Endothelial cell of umbilical vein (primary cell): Measurements from ENCODE around the gene GHRHR.

Source experiments
- EZH2 ChIP-seq: IDR thresholded peaks from 2 replicates; pipeline ENCODE4 v1.6.1; 2012; ENCODE audit warnings: borderline replicate concordance, low read depth, mild to moderate bottlenecking, moderate library complexity, low read length, inconsistent platforms; ENCODE audit not compliant: severe bottlenecking
- FOS ChIP-seq: IDR thresholded peaks from 2 replicates; pipeline ENCODE4 v1.6.1; 2011; ENCODE audit warnings: mild to moderate bottlenecking, low read length, moderate library complexity, borderline replicate concordance; ENCODE audit not compliant: insufficient read depth
- POLR2A ChIP-seq: IDR thresholded peaks from 2 replicates; pipeline ENCODE4 v1.6.1; 2012; ENCODE audit warnings: low read depth, mild to moderate bottlenecking, control low read depth, low read length
- POLR2AphosphoS5 ChIP-seq: IDR thresholded peaks from 2 replicates; pipeline ENCODE4 v1.6.1; 2012; ENCODE audit warnings: low read depth, mild to moderate bottlenecking, control low read depth, low read length, moderate library complexity; ENCODE audit not compliant: insufficient read depth
- TF ChIP-seq, protein P1 (sequence below), 2 donors: IDR thresholded peaks; 1 replicate in 1 of 2; 2 replicates in 1 of 2; pipeline ENCODE4 v1.5.1; 2011; ENCODE audit warnings: low read length in 2 of 2, mild to moderate bottlenecking in 2 of 2, moderate library complexity in 2 of 2, control low read depth in 1 of 2, inconsistent platforms in 1 of 2, low read depth in 1 of 2; ENCODE audit not compliant: insufficient read depth in 1 of 2; ENCODE audit errors: extremely low read depth in 1 of 2
- TF ChIP-seq, protein P2 (sequence below): IDR thresholded peaks from 2 replicates; pipeline ENCODE4 v1.6.1; 2011; ENCODE audit not compliant: insufficient read depth, insufficient read length

DNA sequence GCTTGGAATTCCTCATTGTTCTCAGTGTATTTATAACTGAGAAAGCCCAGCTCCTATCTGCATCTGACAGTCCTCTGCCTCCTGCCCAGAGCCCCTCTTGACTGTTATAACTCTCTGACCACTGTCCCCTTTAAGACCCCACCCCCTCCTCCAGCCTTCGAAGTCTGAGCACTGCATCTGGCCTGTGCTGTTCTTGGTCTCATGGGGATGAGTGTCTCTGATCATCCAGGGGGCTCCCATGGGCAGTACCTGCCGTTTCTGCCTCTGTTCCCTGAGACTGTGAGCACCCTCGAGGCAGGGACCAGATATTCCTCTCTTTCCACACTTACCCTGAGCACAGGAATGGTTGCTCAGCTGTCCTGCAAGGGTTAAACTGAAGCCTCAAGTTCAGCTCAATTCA lies 7.7 kb downstream of the GHRHR start:
- no peak for TF ChIP-seq POLR2A
- TF ChIP-seq, protein P1, sequence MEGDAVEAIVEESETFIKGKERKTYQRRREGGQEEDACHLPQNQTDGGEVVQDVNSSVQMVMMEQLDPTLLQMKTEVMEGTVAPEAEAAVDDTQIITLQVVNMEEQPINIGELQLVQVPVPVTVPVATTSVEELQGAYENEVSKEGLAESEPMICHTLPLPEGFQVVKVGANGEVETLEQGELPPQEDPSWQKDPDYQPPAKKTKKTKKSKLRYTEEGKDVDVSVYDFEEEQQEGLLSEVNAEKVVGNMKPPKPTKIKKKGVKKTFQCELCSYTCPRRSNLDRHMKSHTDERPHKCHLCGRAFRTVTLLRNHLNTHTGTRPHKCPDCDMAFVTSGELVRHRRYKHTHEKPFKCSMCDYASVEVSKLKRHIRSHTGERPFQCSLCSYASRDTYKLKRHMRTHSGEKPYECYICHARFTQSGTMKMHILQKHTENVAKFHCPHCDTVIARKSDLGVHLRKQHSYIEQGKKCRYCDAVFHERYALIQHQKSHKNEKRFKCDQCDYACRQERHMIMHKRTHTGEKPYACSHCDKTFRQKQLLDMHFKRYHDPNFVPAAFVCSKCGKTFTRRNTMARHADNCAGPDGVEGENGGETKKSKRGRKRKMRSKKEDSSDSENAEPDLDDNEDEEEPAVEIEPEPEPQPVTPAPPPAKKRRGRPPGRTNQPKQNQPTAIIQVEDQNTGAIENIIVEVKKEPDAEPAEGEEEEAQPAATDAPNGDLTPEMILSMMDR (IDR thresholded peaks at IDR 0.05; ENCODE audit: extremely low read depth in 1 of 2, insufficient read depth in 1 of 2, low read depth in 1 of 2, low read length in 2 of 2) = no peak
- TF ChIP-seq, protein P2, sequence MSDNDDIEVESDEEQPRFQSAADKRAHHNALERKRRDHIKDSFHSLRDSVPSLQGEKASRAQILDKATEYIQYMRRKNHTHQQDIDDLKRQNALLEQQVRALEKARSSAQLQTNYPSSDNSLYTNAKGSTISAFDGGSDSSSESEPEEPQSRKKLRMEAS = no peak
- TF ChIP-seq POLR2AphosphoS5 = no peak
- no peak for TF ChIP-seq FOS
- no peak for TF ChIP-seq EZH2
